Neural cell (in vitro differentiated cells): ENCODE data around the gene HACE1. TPM values are rescaled to one million over a fixed set of nuclear protein-coding genes. Genes with fewer than 3 reads are reported as not detected.

Source experiments
- H2AFZ ChIP-seq: fragments of 200-600, 300-800 bp; sonication (generic), shearing (Covaris generic); 2 replicates; pipeline ENCODE4 v1.6.0; 2014; ENCODE audit warnings: low read depth, mild to moderate bottlenecking, antibody characterized with exemption, low read length, moderate library complexity
- H3F3A ChIP-seq: fragments of 200-600 bp; shearing (Covaris generic); 2 replicates; pipeline ENCODE4 v1.6.1; 2016; ENCODE audit warnings: mild to moderate bottlenecking, moderate library complexity, mixed read lengths, antibody characterized with exemption, low read length; ENCODE audit not compliant: insufficient read depth, poor library complexity, severe bottlenecking
- H3K27ac ChIP-seq: fragments of 200-600, 300-800 bp; sonication (generic), shearing (Covaris generic); 2 replicates; pipeline ENCODE4 v1.5.1; 2014; ENCODE audit warnings: mild to moderate bottlenecking, low read length, moderate library complexity
- H3K27me3 ChIP-seq: fragments of 300-800, 200-600 bp; sonication (generic), shearing (Covaris generic); 2 replicates; pipeline ENCODE4 v1.6.0; 2014; ENCODE audit warnings: mild to moderate bottlenecking, low read depth, low read length, moderate library complexity; ENCODE audit not compliant: insufficient read depth
- H3K36me3 ChIP-seq: fragments of 300-800, 200-600 bp; sonication (generic), shearing (Covaris generic); 2 replicates; pipeline ENCODE4 v1.5.1; 2014; ENCODE audit warnings: mild to moderate bottlenecking, antibody characterized with exemption, low read length, moderate library complexity; ENCODE audit not compliant: insufficient read depth
- H3K4me2 ChIP-seq: fragments of 300-800, 200-600 bp; sonication (generic), shearing (Covaris generic); 2 replicates; pipeline ENCODE4 v1.6.0; 2014; ENCODE audit warnings: mild to moderate bottlenecking, low read length
- H3K4me3 ChIP-seq: fragments of 300-800, 200-600 bp; sonication (generic), shearing (Covaris generic); 2 replicates; pipeline ENCODE4 v1.5.1; 2014; ENCODE audit warnings: mild to moderate bottlenecking, low read length, moderate library complexity
- H3K79me2 ChIP-seq: fragments of 200-600 bp; shearing (Covaris generic); replicated peaks from 2 replicates; pipeline ENCODE4 v1.6.0; 2014; ENCODE audit warnings: mild to moderate bottlenecking, low read length, moderate library complexity; ENCODE audit not compliant: insufficient read depth
- H3K9ac ChIP-seq: fragments of 300-800, 200-600 bp; sonication (generic), shearing (Covaris generic); 2 replicates; pipeline ENCODE4 v1.6.1; 2016; ENCODE audit warnings: mild to moderate bottlenecking, low read length, mixed read lengths
- H3K9me2 ChIP-seq: fragments of 200-600 bp; shearing (Covaris generic); 2 replicates; pipeline ENCODE4 v1.6.1; 2016; ENCODE audit warnings: mild to moderate bottlenecking, low read length, mixed read lengths; ENCODE audit not compliant: insufficient read depth
- H3K9me3 ChIP-seq: fragments of 200-600, 300-800 bp; sonication (generic), shearing (Covaris generic); 2 replicates; pipeline ENCODE4 v1.6.1; 2016; ENCODE audit warnings: mild to moderate bottlenecking, mixed run types, low read length, moderate library complexity, mixed read lengths
- H4K20me1 ChIP-seq: fragments of 200-600 bp; shearing (Covaris generic); 2 replicates; pipeline ENCODE4 v1.6.1; 2016; ENCODE audit warnings: mild to moderate bottlenecking, mixed run types; ENCODE audit not compliant: insufficient read depth
- EP300 ChIP-seq: fragments of 450-650 bp; conservative IDR thresholded peaks from 2 replicates; pipeline ENCODE4 v1.6.1; 2014; ENCODE audit warnings: antibody characterized with exemption, mild to moderate bottlenecking, moderate library complexity; ENCODE audit not compliant: poor library complexity, severe bottlenecking
- EZH2 ChIP-seq: fragments of 200-600, 300-800 bp; shearing (Covaris generic), sonication (generic); IDR thresholded peaks from 2 replicates; pipeline ENCODE4 v1.6.1; 2014; ENCODE audit warnings: antibody characterized with exemption, low read length, borderline replicate concordance, mild to moderate bottlenecking; ENCODE audit not compliant: insufficient read depth, poor library complexity, severe bottlenecking
- MXI1 ChIP-seq: fragments of 450-650 bp; conservative IDR thresholded peaks from 2 replicates; pipeline ENCODE4 v1.6.1; 2014; ENCODE audit warnings: antibody characterized with exemption, mild to moderate bottlenecking; ENCODE audit not compliant: poor library complexity, severe bottlenecking
- POLR2AphosphoS5 ChIP-seq: IDR thresholded peaks from 2 replicates; pipeline ENCODE4 v1.6.1; 2012
- RAD21 ChIP-seq: fragments of 450-650 bp; conservative IDR thresholded peaks from 2 replicates; pipeline ENCODE4 v1.6.1; 2014; ENCODE audit warnings: antibody characterized with exemption, mild to moderate bottlenecking, moderate library complexity
- SMC3 ChIP-seq: fragments of 450-650 bp; conservative IDR thresholded peaks from 2 replicates; pipeline ENCODE4 v1.6.1; 2014; ENCODE audit warnings: antibody characterized with exemption, mild to moderate bottlenecking, moderate library complexity; ENCODE audit not compliant: poor library complexity
- TAF1 ChIP-seq: IDR thresholded peaks from 2 replicates; pipeline ENCODE4 v1.6.1; 2012; ENCODE audit warnings: low read depth
- polyA plus RNA-seq: library from polyadenylated mRNA; depleted of rRNA; stranded (reverse); fragments of >200 nt; gene quantifications from 2 replicates; pipeline ENCODE4 v1.2.3, GENCODE V29; 2014
- TF ChIP-seq, protein P1 (sequence below): IDR thresholded peaks from 2 replicates; pipeline ENCODE4 v1.6.1; 2012; ENCODE audit warnings: borderline replicate concordance
- TF ChIP-seq, protein P2 (sequence below): fragments of 450-650 bp; IDR thresholded peaks from 2 replicates; pipeline ENCODE4 v1.5.1; 2014; ENCODE audit warnings: antibody characterized with exemption, mild to moderate bottlenecking, moderate library complexity; ENCODE audit not compliant: poor library complexity, severe bottlenecking

HACE1 gene
- polyA plus RNA-seq, 1 donor from 2014 or later, result 70.6 TPM

DNA sequence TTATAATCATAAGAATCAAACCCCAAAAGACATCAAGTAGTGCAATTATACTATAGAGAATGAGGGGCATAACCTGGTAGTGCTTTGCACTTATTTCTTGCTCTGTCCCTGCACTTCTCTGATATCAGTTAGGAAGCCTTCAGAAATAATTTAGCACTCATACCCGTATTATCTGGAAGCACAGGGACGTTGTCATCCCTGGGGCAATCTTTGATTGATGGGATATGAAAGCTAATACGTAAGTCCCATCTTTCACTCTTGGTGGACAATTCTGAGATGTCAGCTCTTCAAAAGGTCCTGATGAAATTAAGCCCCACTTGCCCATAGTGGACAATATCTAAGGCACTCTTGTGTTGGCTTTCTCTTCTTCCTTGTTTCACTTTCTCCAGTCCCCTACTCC lies 144.9 kb downstream of the HACE1 start:
- TF ChIP-seq, protein P1, sequence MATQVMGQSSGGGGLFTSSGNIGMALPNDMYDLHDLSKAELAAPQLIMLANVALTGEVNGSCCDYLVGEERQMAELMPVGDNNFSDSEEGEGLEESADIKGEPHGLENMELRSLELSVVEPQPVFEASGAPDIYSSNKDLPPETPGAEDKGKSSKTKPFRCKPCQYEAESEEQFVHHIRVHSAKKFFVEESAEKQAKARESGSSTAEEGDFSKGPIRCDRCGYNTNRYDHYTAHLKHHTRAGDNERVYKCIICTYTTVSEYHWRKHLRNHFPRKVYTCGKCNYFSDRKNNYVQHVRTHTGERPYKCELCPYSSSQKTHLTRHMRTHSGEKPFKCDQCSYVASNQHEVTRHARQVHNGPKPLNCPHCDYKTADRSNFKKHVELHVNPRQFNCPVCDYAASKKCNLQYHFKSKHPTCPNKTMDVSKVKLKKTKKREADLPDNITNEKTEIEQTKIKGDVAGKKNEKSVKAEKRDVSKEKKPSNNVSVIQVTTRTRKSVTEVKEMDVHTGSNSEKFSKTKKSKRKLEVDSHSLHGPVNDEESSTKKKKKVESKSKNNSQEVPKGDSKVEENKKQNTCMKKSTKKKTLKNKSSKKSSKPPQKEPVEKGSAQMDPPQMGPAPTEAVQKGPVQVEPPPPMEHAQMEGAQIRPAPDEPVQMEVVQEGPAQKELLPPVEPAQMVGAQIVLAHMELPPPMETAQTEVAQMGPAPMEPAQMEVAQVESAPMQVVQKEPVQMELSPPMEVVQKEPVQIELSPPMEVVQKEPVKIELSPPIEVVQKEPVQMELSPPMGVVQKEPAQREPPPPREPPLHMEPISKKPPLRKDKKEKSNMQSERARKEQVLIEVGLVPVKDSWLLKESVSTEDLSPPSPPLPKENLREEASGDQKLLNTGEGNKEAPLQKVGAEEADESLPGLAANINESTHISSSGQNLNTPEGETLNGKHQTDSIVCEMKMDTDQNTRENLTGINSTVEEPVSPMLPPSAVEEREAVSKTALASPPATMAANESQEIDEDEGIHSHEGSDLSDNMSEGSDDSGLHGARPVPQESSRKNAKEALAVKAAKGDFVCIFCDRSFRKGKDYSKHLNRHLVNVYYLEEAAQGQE, result no peak
- no peak for TF ChIP-seq POLR2AphosphoS5
- TF ChIP-seq SMC3, result no peak
- TF ChIP-seq RAD21, result no peak
- TF ChIP-seq EP300, result no peak
- TF ChIP-seq, protein P2, sequence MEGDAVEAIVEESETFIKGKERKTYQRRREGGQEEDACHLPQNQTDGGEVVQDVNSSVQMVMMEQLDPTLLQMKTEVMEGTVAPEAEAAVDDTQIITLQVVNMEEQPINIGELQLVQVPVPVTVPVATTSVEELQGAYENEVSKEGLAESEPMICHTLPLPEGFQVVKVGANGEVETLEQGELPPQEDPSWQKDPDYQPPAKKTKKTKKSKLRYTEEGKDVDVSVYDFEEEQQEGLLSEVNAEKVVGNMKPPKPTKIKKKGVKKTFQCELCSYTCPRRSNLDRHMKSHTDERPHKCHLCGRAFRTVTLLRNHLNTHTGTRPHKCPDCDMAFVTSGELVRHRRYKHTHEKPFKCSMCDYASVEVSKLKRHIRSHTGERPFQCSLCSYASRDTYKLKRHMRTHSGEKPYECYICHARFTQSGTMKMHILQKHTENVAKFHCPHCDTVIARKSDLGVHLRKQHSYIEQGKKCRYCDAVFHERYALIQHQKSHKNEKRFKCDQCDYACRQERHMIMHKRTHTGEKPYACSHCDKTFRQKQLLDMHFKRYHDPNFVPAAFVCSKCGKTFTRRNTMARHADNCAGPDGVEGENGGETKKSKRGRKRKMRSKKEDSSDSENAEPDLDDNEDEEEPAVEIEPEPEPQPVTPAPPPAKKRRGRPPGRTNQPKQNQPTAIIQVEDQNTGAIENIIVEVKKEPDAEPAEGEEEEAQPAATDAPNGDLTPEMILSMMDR, result no peak
- no peak for TF ChIP-seq TAF1
- TF ChIP-seq MXI1, result no peak
- TF ChIP-seq EZH2, result no peak
- Histone ChIP-seq H2AFZ (no peak overlapping the region), H3F3A (no peaks in the 10 kb centered on the region), H3K27ac (no peak overlapping the region), H3K4me2 (no peak overlapping the region), H4K20me1 (no peaks in the 10 kb centered on the region), H3K4me3 (no peak overlapping the region), H3K27me3 (no peaks in the 10 kb centered on the region), H3K9ac (no peak overlapping the region), H3K79me2 (no peaks in the 10 kb centered on the region), H3K36me3 (no peaks in the 10 kb centered on the region), H3K9me2 (no peaks in the 10 kb centered on the region), H3K9me3 (no peaks in the 10 kb centered on the region)

DNA sequence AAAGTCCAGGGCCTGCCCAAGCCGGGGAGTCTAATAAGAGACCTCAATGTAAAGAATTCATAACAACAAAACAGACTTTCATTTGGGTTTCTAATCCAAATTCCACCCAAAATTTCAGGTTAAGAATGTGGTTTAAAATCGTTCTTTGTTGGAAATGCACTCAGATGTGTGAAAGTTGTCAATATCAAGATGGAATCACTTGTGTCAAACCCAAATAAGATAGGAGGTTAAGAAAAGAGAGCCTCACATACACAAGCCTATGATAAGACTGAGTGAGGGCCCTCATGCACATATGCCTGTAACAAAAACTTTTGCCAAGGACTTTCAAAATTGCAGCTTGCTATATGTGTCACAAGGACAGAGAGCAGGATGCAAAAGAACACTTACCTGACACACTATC lies 145.7 kb downstream of the HACE1 start:
- Histone ChIP-seq H3F3A (no peaks in the 10 kb centered on the region), H3K9me2 (no peaks in the 10 kb centered on the region), H3K4me3 (no peak overlapping the region), H3K27me3 (no peaks in the 10 kb centered on the region), H3K36me3 (no peaks in the 10 kb centered on the region), H3K79me2 (no peaks in the 10 kb centered on the region), H3K9me3 (no peaks in the 10 kb centered on the region), H3K4me2 (no peak overlapping the region), H3K9ac (no peak overlapping the region), H2AFZ (no peak overlapping the region), H3K27ac (no peak overlapping the region), H4K20me1 (no peaks in the 10 kb centered on the region)
- TF ChIP-seq TAF1 (no peak), EP300 (no peak), EZH2 (no peak), RAD21 (no peak), SMC3 (no peak), POLR2AphosphoS5 (no peak)
- TF ChIP-seq, protein P1, result no peak
